CD4-positive, alpha-beta T cell treated with Interleukin-1 beta for 1 hour (primary cell): ENCODE measurements around the gene LMOD3.

Experiments used
- DNase-seq, 2 donors: peaks; one replicate each; pipeline ENCODE4 v3.0.0-alpha.2; 2020 to 2022

LMOD3 gene

GRCh38 chr3:69090021-69090420 is 32.4 kb downstream of the LMOD3 start:
- no peak for DNase-seq

- no peak for DNase-seq
Measured at GRCh38 chr3:69088063-69088462, 34.3 kb downstream of the LMOD3 start.

GRCh38 chr3:69087030-69087791 is 35.2 kb downstream of the LMOD3 start:
- DNase-seq, result no peak

- DNase-seq, result peak; percentile 56 to 59
Measured at GRCh38 chr3:69085833-69086722, 36.3 kb downstream of the LMOD3 start.

DNA sequence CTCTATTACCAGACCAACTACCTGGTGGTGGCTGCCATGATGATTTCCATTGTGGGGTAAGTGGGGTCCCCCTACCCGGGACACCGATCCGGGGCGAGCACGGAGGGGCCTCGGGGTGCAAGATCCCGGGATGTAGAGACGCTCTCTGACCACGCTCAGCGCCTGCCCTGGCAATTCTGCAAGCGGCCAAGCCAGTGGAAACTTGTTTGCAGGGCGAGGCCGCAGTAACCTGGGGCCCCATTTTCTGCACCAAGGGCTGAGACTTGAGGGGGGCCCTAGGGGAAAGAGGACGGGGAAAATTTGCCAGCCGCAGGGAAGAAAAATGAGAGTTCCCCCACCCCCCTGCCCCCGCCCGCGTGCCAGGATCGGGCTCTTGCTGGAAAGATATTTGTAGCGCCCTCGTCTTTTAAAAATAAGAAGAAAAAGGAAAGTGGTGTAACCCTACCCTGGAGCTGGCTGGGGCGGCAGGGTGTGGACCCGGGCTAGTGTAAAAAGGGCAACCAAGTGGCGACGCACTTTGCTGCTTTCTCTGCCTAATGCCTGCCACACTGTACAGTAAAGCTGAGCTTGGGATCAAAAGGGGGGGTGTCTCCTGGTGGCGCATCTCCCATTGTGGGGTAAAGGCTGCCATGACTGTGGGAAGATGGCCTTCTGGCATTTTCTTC is 37.1 kb downstream of the LMOD3 start:
- no peak for DNase-seq

- peak; percentile 92 for DNase-seq
Measured at GRCh38 chr3:69084326-69085167, 37.8 kb downstream of the LMOD3 start, which contains the start of gene ARL6IP5. TSS of gene ARL6IP5 (plus strand) at chr3:69084937. CDS start at chr3:69085048, 111 bp downstream.

DNA sequence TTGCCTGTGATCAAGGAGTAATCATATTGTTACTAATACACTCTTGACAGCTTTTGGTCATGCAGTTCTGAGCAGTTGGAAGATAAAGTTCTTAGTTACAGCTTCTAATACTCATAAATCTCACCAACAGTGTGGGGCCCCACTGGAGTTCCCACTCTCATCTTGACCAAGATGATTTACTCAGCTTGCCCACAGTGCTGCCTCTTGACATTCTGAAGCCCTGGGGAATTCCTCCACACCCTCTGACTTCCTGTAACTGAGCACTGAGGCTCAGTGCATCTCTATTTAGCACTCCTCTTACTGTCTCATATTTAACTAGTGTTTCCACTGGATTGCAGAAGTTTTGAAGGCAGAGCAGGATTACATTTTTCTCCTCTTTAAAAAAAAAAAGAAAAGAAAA is 39.6 kb downstream of the LMOD3 start:
- peak; percentile 76 to 79 for DNase-seq

DNA sequence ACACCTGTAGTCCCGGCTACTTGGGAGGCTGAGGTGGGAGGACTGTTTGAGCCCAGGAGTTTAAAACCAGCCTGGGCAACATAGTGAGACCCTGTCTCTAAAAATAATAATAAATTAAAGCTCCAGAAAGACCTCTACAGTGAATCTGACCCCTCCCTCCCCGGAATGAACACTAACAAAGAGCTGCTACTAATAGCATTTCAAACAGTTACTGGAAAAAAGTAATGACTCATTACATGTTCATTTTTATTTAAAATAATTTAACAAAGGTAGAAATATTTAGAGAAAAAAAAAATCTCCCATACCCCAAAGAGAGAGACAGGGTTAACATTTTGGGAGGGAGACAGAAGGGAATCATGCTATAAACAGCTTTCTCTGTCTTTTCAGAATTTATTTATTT is 40.0 kb downstream of the LMOD3 start:
- DNase-seq, result no peak

DNA sequence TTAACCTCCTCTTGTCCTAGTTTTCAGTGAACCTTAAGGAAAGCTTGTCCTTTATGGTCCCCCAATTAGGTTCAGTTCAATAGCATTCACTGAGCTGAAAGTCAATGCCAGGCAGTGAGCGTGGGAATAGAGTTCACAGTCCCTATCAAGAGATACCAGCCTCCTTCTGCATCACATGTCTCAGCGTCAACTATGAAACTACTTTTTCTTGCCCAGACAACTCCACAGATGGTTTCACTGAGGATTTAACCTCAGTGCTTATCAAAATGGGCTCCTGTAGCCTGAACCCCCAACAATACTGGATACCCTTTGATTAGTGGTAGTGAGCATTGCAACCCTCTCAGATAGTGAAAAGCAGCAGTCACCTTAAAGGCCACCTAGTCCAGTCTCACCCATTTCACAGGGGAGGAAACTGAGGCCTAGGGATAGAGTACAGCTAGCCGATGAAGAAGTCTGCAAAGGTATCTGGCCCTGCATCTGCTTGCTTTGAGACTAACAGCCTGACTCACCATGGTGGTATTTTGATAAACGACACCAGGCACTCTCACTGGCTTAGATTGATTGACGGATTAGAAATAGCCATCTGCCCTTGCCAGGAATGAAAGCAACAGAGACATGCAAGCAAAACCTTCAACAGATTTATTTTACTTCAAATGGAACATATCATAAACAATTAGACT is 40.7 kb downstream of the LMOD3 start:
- no peak for DNase-seq

- peak; percentile 90 to 91 for DNase-seq
Measured at GRCh38 chr3:69080233-69080920, 42.0 kb downstream of the LMOD3 start, which contains the start of gene UBA3. TSS of gene UBA3 (minus strand) at chr3:69080365. CDS start at chr3:69080353, 12 bp downstream.

GRCh38 chr3:69079269-69080159 is 42.9 kb downstream of the LMOD3 start:
- no peak for DNase-seq

- no peak for DNase-seq
Measured at GRCh38 chr3:69072928-69073327, 49.5 kb downstream of the LMOD3 start.

DNA sequence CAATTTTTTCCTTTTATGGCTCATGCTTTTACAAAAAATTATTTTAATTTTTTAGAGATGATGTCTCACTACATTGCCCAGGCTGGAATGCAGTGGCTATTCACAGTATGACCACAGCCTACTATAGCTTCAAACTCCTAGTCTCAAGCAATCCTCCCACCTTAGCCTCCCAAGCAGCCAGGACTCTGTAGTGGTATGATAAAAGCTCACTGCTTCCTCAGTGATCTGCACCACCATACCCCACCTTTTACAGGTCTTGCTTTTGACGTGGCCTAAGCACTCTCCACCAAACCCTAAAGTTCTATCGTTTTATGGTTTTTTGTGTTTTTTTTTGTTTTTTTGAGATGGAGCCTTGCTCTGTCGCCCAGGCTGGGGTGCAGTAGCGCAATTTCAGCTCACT is 56.3 kb downstream of the LMOD3 start:
- no peak for DNase-seq

DNA sequence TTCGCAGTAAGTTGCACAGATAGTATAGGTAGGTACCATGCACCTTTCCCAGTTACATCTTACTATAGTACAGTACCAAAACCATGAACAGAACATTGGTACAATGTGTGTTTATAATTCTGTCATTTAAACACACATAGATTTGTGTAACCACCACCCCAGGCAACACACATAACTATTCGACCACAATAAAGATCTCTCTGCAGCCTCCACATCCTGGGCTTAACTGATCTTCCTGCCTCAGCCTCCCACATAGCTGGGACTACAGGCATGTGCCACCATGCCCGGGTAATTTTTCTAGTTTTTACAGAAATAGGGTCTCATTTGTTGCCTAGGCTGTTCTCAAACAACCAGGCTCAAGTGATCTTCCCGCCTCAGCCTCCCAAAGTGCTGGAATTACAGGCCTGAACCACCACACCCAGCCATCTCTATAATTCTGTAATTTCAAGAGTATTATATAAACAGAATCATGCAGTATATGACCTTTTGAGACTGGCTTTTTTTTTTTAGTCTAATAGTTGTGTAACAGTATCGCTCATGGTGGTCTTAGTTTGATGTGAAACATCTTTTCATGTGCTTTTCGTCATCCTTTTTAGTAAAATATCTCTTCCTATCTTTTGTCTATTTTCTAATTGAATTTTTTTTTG is 57.0 kb downstream of the LMOD3 start:
- DNase-seq, result peak in 1 of 2 donors; percentile 51

GRCh38 chr3:69063636-69064035 is 58.8 kb downstream of the LMOD3 start:
- DNase-seq, result no peak

GRCh38 chr3:69059688-69060087 is 62.7 kb downstream of the LMOD3 start:
- no peak for DNase-seq

- no peak for DNase-seq
Measured at GRCh38 chr3:69058947-69059224, 63.5 kb downstream of the LMOD3 start.

DNA sequence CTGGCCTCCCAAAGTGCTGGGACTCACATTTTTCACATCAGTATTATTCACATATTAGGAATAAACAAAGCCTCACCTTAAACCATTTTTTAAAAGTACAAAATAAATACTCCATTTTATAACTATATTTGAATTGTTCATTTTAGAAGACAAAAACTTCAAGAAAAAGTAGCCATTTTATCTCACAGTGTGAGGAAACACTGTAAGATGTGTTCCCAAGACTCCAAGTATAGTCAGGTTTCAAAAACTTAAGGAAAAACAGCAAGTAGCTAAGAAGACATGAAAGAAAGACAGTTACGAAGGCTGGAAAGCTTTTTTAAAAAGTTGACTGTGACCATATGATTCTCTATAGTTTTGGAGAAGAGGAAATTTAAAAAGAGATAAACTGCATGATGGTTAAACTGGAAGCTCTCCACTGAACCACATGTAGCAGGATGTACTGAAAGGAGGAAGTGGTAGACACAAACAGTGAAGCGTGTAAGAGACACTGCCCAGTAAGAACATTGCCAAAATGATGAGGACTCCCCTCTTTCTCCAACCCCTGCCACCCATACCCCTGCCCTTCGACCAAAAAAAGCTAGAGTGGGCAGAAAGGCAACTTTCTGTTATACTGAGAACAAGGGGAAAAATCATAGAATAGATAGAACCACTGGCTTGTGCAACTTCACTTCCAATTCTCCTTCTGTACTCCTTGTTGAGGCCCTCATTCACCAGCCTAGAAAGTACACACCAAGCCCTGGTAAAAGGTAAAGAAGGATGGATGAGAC is 64.0 kb downstream of the LMOD3 start:
- DNase-seq, result peak; percentile 13 to 51
